Measurements from ENCODE around the gene PCDHA2.
A peak's percentile ranks its signal among the peaks of the same experiment; 100 is the strongest.
"Not testable (repeated sequence)": the region's sequence is repeated elsewhere in the genome, so short reads cannot be mapped to it uniquely, and the experiment has no call there.

PCDHA2 gene

DNA sequence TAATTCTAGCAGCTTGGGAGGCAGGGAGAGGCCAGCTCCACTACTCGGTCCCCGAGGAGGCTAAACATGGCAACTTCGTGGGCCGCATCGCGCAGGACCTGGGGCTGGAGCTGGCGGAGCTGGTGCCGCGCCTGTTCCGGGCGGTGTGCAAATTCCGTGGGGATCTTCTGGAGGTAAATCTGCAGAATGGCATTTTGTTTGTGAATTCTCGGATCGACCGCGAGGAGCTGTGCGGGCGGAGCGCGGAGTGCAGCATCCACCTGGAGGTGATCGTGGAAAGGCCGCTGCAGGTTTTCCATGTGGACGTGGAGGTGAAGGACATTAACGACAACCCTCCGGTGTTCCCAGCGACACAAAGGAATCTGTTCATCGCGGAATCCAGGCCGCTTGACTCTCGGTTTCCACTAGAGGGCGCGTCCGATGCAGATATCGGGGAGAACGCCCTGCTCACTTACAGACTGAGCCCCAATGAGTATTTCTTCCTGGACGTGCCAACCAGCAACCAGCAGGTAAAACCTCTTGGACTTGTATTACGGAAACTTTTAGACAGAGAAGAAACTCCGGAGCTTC is 39.9 kb downstream of the PCDHA2 start:
- H3K27ac ChIP-seq (ENCODE audit: insufficient read depth, low read depth, low read length, poor library complexity, severe bottlenecking); H3K27me3 ChIP-seq (ENCODE audit: control insufficient read depth, insufficient read depth, low read length, poor library complexity, severe bottlenecking); H3K4me3 ChIP-seq (ENCODE audit: insufficient read depth, low read depth, low read length); H3K36me3 ChIP-seq (ENCODE audit: control insufficient read depth, insufficient read depth, low read length); H3K4me1 ChIP-seq (ENCODE audit: control insufficient read depth, insufficient read depth, low read length); H3K9me3 ChIP-seq (ENCODE audit: control insufficient read depth, low read length): not testable (repeated sequence)
- WGBS, 2 experiments = 95 to 97% methylated on average over 28 of the region's 38 CpGs

GRCh38 chr5:140835622-140836510 is 41.2 kb downstream of the PCDHA2 start:
- no peaks in the 10 kb centered on the region for H3K9me3 ChIP-seq (ENCODE audit: control insufficient read depth, low read length)
- no peak overlapping the region for H3K4me3 ChIP-seq (ENCODE audit: insufficient read depth, low read depth, low read length)
- no peaks in the 10 kb centered on the region for H3K4me1 ChIP-seq (ENCODE audit: control insufficient read depth, insufficient read depth, low read length)
- no peaks in the 10 kb centered on the region for H3K36me3 ChIP-seq (ENCODE audit: control insufficient read depth, insufficient read depth, low read length)
- no peaks in the 10 kb centered on the region for H3K27me3 ChIP-seq (ENCODE audit: control insufficient read depth, insufficient read depth, low read length, poor library complexity, severe bottlenecking)
- no peak overlapping the region for H3K27ac ChIP-seq (ENCODE audit: insufficient read depth, low read depth, low read length, poor library complexity, severe bottlenecking)
- 97% methylated on average over 103 of the region's 103 CpGs for WGBS, 2 experiments

DNA sequence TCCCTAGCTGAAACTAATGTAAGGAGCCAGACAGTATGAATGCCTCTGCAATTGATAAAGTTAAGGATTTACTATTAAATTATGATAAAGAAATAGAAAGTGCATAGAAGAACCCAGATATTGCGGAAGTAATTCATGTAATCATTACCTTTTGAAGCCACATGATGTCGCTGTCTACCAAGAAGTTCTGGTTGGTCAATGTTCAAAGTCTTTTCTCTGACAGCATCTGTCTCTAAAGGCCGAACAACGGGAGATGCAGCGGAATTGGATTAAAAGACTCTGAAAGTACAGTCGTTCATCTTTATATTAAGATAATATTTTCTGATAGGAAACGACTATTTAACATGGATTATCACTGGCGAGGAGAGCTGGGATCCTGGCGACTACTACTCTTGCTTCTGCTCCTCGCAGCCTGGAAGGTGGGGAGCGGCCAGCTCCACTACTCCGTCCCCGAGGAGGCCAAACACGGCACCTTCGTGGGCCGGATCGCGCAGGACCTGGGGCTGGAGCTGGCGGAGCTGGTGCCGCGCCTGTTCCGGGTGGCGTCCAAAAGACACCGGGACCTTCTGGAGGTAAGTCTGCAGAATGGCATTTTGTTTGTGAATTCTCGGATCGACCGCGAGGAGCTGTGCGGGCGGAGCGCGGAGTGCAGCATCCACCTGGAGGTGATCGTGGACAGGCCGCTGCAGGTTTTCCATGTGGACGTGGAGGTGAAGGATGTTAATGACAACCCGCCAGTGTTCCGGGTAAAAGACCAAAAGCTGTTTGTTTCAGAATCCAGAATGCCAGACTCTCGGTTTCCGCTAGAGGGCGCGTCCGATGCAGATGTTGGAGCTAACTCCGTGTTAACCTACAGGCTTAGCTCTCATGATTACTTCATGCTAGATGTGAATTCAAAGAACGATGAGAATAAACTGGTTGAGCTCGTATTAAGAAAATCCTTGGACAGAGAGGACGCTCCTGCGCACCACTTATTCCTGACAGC is 46.6 kb downstream of the PCDHA2 start, which contains the start of gene PCDHA8:
Gene PCDHA8, plus strand, starts transcription at position 210 of the 985 bp plus-strand sequence. Its CDS starts 135 bp downstream, at position 345.
- peak within 1 kb of the TSS; percentile 22 for H3K4me3 ChIP-seq (ENCODE audit: insufficient read depth, low read depth, low read length)
- peaks cover 2% of the 10 kb centered on the region for H3K9me3 ChIP-seq (ENCODE audit: control insufficient read depth, low read length)
- no peak within 1 kb of the TSS for H3K27ac ChIP-seq (ENCODE audit: insufficient read depth, low read depth, low read length, poor library complexity, severe bottlenecking)
- no peaks in the 10 kb centered on the region for H3K27me3 ChIP-seq (ENCODE audit: control insufficient read depth, insufficient read depth, low read length, poor library complexity, severe bottlenecking)
- WGBS, 2 experiments = 88 to 89% methylated on average over 47 of the region's 47 CpGs
- H3K36me3 ChIP-seq (ENCODE audit: control insufficient read depth, insufficient read depth, low read length) = no peaks in the 10 kb centered on the region
- H3K4me1 ChIP-seq (ENCODE audit: control insufficient read depth, insufficient read depth, low read length) = no peaks in the 10 kb centered on the region

DNA sequence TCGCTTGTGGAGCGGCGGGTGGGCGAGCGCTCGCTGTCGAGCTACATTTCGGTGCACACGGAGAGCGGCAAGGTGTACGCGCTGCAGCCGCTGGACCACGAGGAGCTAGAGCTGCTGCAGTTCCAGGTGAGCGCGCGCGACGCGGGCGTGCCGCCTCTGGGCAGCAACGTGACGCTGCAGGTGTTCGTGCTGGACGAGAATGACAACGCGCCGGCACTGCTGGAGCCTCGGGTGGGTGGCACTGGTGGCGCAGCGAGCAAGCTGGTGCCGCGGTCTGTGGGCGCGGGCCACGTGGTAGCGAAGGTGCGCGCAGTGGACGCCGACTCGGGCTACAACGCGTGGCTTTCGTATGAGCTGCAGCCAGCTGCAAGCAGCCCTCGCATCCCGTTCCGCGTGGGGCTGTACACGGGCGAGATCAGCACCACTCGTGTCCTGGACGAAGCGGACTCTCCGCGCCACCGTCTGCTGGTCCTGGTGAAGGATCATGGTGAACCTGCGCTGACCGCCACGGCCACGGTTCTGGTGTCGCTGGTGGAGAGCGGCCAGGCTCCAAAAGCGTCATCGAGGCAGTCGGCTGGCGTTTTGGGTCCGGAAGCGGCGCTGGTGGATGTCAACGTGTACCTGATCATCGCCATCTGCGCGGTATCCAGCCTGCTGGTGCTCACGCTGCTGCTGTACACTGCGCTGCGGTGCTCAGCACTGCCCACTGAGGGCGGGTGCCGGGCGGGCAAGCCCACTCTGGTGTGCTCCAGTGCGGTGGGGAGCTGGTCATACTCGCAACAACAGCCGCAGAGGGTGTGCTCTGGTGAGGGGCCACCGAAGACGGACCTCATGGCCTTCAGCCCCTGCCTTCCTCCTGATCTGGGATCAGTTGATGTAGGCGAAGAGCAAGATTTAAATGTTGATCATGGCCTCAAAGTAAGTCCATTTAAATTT is 48.4 kb downstream of the PCDHA2 start:
- 96 to 97% methylated on average over 86 to 87 of the region's 87 CpGs for WGBS, 2 experiments

More for the DNA sequence above, 48.4 kb downstream of the PCDHA2 start:
- Histone ChIP-seq H3K4me1 (ENCODE audit: control insufficient read depth, insufficient read depth, low read length) (no peaks in the 10 kb centered on the region), H3K27ac (ENCODE audit: insufficient read depth, low read depth, low read length, poor library complexity, severe bottlenecking) (no peak overlapping the region), H3K36me3 (ENCODE audit: control insufficient read depth, insufficient read depth, low read length) (no peaks in the 10 kb centered on the region), H3K27me3 (ENCODE audit: control insufficient read depth, insufficient read depth, low read length, poor library complexity, severe bottlenecking) (no peaks in the 10 kb centered on the region), H3K9me3 (ENCODE audit: control insufficient read depth, low read length) (peaks cover 2% of the 10 kb centered on the region), H3K4me3 (ENCODE audit: insufficient read depth, low read depth, low read length) (no peak overlapping the region)

Measured in ectodermal cell (in vitro differentiated cells).